SK-N-SH treated with all-trans-retinoic acid at 6 μM for 48 hours (cell line): ENCODE measurements around the gene DCHS2.

Experiments used
- ATAC-seq: fragments of 200-7000 bp; cut with Tn5 transposase; 3 replicates; pipeline ENCODE4 v1.9.1; 2020; ENCODE audit warnings: mild to moderate bottlenecking, moderate library complexity
- ARNTL ChIP-seq: fragments of 450-650 bp; formaldehyde crosslinking; IDR thresholded peaks from 2 replicates; pipeline ENCODE4 v1.5.0; 2020; ENCODE audit warnings: low read depth, mild to moderate bottlenecking, moderate library complexity, borderline replicate concordance
- BACH2 ChIP-seq: fragments of 250-450 bp; sonication (Bioruptor Pico); IDR thresholded peaks from 2 replicates; pipeline ENCODE4 v1.9.0; 2021; ENCODE audit warnings: mild to moderate bottlenecking, borderline replicate concordance
- CSDC2 ChIP-seq: fragments of 250-450 bp; sonication (Bioruptor Pico); IDR thresholded peaks from 2 replicates; pipeline ENCODE4 v1.5.0; 2020; ENCODE audit warnings: mild to moderate bottlenecking, moderate library complexity
- CSRNP3 ChIP-seq: fragments of 250-450 bp; sonication (Bioruptor Pico); IDR thresholded peaks from 2 replicates; pipeline ENCODE4 v1.5.1; 2021; ENCODE audit warnings: mild to moderate bottlenecking, moderate library complexity
- GLIS3 ChIP-seq: fragments of 250-450 bp; sonication (Bioruptor Pico); IDR thresholded peaks from 2 replicates; pipeline ENCODE4 v1.5.0; 2020; ENCODE audit warnings: mild to moderate bottlenecking, moderate library complexity
- ISL1 ChIP-seq: fragments of 250-450 bp; sonication (Bioruptor Pico); IDR thresholded peaks from 2 replicates; pipeline ENCODE4 v2.1.2; 2022; ENCODE audit warnings: mild to moderate bottlenecking, moderate library complexity
- OSR1 ChIP-seq: fragments of 250-450 bp; sonication (Bioruptor Pico); IDR thresholded peaks from 2 replicates; pipeline ENCODE4 v1.8.0; 2022; ENCODE audit warnings: moderate library complexity, mild to moderate bottlenecking, inconsistent platforms
- RARB ChIP-seq: fragments of 250-450 bp; sonication (Bioruptor Pico); IDR thresholded peaks from 2 replicates; pipeline ENCODE4 v1.8.0; 2021; ENCODE audit warnings: mild to moderate bottlenecking, moderate library complexity
- SNAI2 ChIP-seq: fragments of 250-450 bp; sonication (Bioruptor Pico); IDR thresholded peaks from 2 replicates; pipeline ENCODE4 v1.5.0; 2020; ENCODE audit warnings: mild to moderate bottlenecking, moderate library complexity
- TCF4 ChIP-seq: fragments of 250-450 bp; sonication (Bioruptor Pico); IDR thresholded peaks from 2 replicates; pipeline ENCODE4 v1.8.0; 2021; ENCODE audit warnings: mild to moderate bottlenecking, moderate library complexity, borderline replicate concordance
- TOX ChIP-seq: fragments of 250-450 bp; sonication (Bioruptor Pico); IDR thresholded peaks from 2 replicates; pipeline ENCODE4 v1.8.0; 2021; ENCODE audit warnings: mild to moderate bottlenecking, moderate library complexity, borderline replicate concordance
- ZC3H10 ChIP-seq: fragments of 250-450 bp; sonication (Bioruptor Pico); IDR thresholded peaks from 2 replicates; pipeline ENCODE4 v1.5.1; 2021; ENCODE audit warnings: mild to moderate bottlenecking, moderate library complexity
- ZFP3 ChIP-seq: fragments of 250-450 bp; sonication (Bioruptor Pico); IDR thresholded peaks from 2 replicates; pipeline ENCODE4 v1.5.0; 2020; ENCODE audit warnings: mild to moderate bottlenecking, moderate library complexity
- ZFP30 ChIP-seq: fragments of 450-650 bp; formaldehyde crosslinking; IDR thresholded peaks from 2 replicates; pipeline ENCODE4 v1.5.0; 2022; ENCODE audit warnings: mild to moderate bottlenecking, moderate library complexity
- ZNF70 ChIP-seq: fragments of 450-650 bp; formaldehyde crosslinking; IDR thresholded peaks from 2 replicates; pipeline ENCODE4 v1.5.0; 2020; ENCODE audit warnings: mild to moderate bottlenecking, moderate library complexity
- ZNF8 ChIP-seq: fragments of 450-650 bp; formaldehyde crosslinking; IDR thresholded peaks from 2 replicates; pipeline ENCODE4 v1.5.0; 2020; ENCODE audit warnings: mild to moderate bottlenecking, moderate library complexity
- TF ChIP-seq, protein P1 (sequence below): fragments of 250-450 bp; sonication (Bioruptor Pico); IDR thresholded peaks from 2 replicates; pipeline ENCODE4 v1.5.0; 2020; ENCODE audit warnings: mild to moderate bottlenecking, moderate library complexity
- TF ChIP-seq, protein P2 (sequence below): fragments of 250-450 bp; sonication (Bioruptor Pico); IDR thresholded peaks from 2 replicates; pipeline ENCODE4 v1.5.1; 2020; ENCODE audit warnings: low read depth, mild to moderate bottlenecking, moderate library complexity
- TF ChIP-seq, protein P3 (sequence below): fragments of 250-450 bp; sonication (Bioruptor Pico); IDR thresholded peaks from 2 replicates; pipeline ENCODE4 v1.8.0; 2020; ENCODE audit warnings: mild to moderate bottlenecking, moderate library complexity, borderline replicate concordance
- TF ChIP-seq, protein P4 (sequence below): fragments of 250-450 bp; sonication (Bioruptor Pico); IDR thresholded peaks from 2 replicates; pipeline ENCODE4 v1.8.0; 2021; ENCODE audit warnings: low read depth, mild to moderate bottlenecking, moderate library complexity, borderline replicate concordance

Gene DCHS2

DNA sequence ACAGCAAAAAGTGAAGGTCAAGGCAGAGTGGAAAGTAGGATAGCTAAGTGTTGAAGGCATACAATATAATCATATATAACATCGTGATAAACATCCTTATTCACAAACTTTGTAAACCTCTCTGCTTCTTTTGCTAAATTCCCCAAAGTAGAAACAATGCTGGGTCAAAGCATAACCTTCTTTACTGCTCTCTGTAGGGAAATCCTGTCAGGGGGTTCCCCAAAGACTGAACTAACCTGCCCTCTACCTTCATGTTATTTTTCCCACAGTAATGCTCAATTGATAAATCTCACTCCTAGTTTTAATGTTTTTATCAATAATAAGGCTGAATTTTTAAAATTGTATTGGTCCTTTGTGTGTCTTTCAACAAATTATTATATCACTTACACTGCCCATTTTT is 55.7 kb downstream of the DCHS2 start:
- TF ChIP-seq CSRNP3 (CRISPR knock-in tag) (no peak), RARB (CRISPR knock-in tag) (no peak), SNAI2 (no peak), ZC3H10 (no peak)
- TF ChIP-seq, protein P1, sequence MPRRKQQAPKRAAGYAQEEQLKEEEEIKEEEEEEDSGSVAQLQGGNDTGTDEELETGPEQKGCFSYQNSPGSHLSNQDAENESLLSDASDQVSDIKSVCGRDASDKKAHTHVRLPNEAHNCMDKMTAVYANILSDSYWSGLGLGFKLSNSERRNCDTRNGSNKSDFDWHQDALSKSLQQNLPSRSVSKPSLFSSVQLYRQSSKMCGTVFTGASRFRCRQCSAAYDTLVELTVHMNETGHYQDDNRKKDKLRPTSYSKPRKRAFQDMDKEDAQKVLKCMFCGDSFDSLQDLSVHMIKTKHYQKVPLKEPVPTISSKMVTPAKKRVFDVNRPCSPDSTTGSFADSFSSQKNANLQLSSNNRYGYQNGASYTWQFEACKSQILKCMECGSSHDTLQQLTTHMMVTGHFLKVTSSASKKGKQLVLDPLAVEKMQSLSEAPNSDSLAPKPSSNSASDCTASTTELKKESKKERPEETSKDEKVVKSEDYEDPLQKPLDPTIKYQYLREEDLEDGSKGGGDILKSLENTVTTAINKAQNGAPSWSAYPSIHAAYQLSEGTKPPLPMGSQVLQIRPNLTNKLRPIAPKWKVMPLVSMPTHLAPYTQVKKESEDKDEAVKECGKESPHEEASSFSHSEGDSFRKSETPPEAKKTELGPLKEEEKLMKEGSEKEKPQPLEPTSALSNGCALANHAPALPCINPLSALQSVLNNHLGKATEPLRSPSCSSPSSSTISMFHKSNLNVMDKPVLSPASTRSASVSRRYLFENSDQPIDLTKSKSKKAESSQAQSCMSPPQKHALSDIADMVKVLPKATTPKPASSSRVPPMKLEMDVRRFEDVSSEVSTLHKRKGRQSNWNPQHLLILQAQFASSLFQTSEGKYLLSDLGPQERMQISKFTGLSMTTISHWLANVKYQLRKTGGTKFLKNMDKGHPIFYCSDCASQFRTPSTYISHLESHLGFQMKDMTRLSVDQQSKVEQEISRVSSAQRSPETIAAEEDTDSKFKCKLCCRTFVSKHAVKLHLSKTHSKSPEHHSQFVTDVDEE (CRISPR knock-in tag) = no peak
- TF ChIP-seq, protein P2, sequence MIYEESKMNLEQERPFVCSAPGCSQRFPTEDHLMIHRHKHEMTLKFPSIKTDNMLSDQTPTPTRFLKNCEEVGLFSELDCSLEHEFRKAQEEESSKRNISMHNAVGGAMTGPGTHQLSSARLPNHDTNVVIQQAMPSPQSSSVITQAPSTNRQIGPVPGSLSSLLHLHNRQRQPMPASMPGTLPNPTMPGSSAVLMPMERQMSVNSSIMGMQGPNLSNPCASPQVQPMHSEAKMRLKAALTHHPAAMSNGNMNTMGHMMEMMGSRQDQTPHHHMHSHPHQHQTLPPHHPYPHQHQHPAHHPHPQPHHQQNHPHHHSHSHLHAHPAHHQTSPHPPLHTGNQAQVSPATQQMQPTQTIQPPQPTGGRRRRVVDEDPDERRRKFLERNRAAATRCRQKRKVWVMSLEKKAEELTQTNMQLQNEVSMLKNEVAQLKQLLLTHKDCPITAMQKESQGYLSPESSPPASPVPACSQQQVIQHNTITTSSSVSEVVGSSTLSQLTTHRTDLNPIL (CRISPR knock-in tag) = no peak
- no peak for ATAC-seq

GRCh38 chr4:154433543-154433942 is 58.1 kb downstream of the DCHS2 start:
- no peak for ATAC-seq
- TF ChIP-seq ZFP30 (CRISPR knock-in tag) (no peak), ZFP3 (CRISPR knock-in tag) (no peak), ZNF70 (no peak), CSDC2 (CRISPR knock-in tag) (no peak), TCF4 (CRISPR knock-in tag) (no peak), OSR1 (no peak), SNAI2 (no peak), ZNF8 (CRISPR knock-in tag) (no peak), BACH2 (CRISPR knock-in tag) (no peak), GLIS3 (CRISPR knock-in tag) (no peak), ARNTL (CRISPR knock-in tag) (no peak), CSRNP3 (CRISPR knock-in tag) (no peak), ISL1 (CRISPR knock-in tag) (no peak), RARB (CRISPR knock-in tag) (no peak), TOX (CRISPR knock-in tag) (no peak)
- TF ChIP-seq, protein P1 (CRISPR knock-in tag) = no peak
- TF ChIP-seq, protein P3, sequence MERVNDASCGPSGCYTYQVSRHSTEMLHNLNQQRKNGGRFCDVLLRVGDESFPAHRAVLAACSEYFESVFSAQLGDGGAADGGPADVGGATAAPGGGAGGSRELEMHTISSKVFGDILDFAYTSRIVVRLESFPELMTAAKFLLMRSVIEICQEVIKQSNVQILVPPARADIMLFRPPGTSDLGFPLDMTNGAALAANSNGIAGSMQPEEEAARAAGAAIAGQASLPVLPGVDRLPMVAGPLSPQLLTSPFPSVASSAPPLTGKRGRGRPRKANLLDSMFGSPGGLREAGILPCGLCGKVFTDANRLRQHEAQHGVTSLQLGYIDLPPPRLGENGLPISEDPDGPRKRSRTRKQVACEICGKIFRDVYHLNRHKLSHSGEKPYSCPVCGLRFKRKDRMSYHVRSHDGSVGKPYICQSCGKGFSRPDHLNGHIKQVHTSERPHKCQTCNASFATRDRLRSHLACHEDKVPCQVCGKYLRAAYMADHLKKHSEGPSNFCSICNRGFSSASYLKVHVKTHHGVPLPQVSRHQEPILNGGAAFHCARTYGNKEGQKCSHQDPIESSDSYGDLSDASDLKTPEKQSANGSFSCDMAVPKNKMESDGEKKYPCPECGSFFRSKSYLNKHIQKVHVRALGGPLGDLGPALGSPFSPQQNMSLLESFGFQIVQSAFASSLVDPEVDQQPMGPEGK (CRISPR knock-in tag) = no peak
- TF ChIP-seq, protein P4, sequence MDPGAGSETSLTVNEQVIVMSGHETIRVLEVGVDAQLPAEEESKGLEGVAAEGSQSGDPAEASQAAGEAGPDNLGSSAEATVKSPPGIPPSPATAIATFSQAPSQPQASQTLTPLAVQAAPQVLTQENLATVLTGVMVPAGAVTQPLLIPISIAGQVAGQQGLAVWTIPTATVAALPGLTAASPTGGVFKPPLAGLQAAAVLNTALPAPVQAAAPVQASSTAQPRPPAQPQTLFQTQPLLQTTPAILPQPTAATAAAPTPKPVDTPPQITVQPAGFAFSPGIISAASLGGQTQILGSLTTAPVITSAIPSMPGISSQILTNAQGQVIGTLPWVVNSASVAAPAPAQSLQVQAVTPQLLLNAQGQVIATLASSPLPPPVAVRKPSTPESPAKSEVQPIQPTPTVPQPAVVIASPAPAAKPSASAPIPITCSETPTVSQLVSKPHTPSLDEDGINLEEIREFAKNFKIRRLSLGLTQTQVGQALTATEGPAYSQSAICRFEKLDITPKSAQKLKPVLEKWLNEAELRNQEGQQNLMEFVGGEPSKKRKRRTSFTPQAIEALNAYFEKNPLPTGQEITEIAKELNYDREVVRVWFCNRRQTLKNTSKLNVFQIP = no peak
- TF ChIP-seq, protein P2 (CRISPR knock-in tag) = no peak
